Loucy (cell line): ENCODE measurements around the gene GAR1.

Source experiments
- H2AFZ ChIP-seq: fragments of 200-600 bp; sonication (generic); 2 replicates; pipeline ENCODE4 v1.6.0; 2016; ENCODE audit warnings: antibody characterized with exemption, mild to moderate bottlenecking, low read length, moderate library complexity
- H3F3A ChIP-seq: fragments of 200-600 bp; 2 replicates; pipeline ENCODE4 v1.6.0; 2016; ENCODE audit warnings: antibody characterized with exemption, low read depth, mild to moderate bottlenecking
- H3K27me3 ChIP-seq: fragments of 200-600 bp; sonication (generic); 2 replicates; pipeline ENCODE4 v1.6.1; 2014; ENCODE audit warnings: low read length, mild to moderate bottlenecking; ENCODE audit not compliant: insufficient read depth, poor library complexity, severe bottlenecking
- H3K36me3 ChIP-seq: fragments of 200-600 bp; sonication (generic); 2 replicates; pipeline ENCODE4 v1.6.1; 2016; ENCODE audit warnings: low read length; ENCODE audit not compliant: insufficient read depth
- H3K4me1 ChIP-seq: fragments of 200-600 bp; sonication (generic); 2 replicates; pipeline ENCODE4 v1.5.1; 2014; ENCODE audit warnings: low read length, mild to moderate bottlenecking; ENCODE audit not compliant: insufficient read depth, poor library complexity, severe bottlenecking
- H3K4me2 ChIP-seq: fragments of 200-600 bp; sonication (generic); 2 replicates; pipeline ENCODE4 v1.6.0; 2014; ENCODE audit warnings: antibody characterized with exemption, low read length, low read depth, mild to moderate bottlenecking; ENCODE audit not compliant: poor library complexity, severe bottlenecking
- H3K4me3 ChIP-seq: fragments of 200-600 bp; sonication (generic); 2 replicates; pipeline ENCODE4 v1.5.1; 2014; ENCODE audit warnings: low read length, mild to moderate bottlenecking, mixed read lengths; ENCODE audit not compliant: poor library complexity, severe bottlenecking
- H3K79me2 ChIP-seq: fragments of 200-600 bp; sonication (generic); 2 replicates; pipeline ENCODE4 v1.6.1; 2014; ENCODE audit warnings: low read length; ENCODE audit not compliant: insufficient read depth
- H3K9ac ChIP-seq: fragments of 200-600 bp; sonication (generic); 2 replicates; pipeline ENCODE4 v1.6.0; 2014; ENCODE audit warnings: mild to moderate bottlenecking, low read depth, low read length, moderate library complexity; ENCODE audit not compliant: poor library complexity, severe bottlenecking
- H3K9me2 ChIP-seq: fragments of 200-600 bp; sonication (generic); replicated peaks from 2 replicates; pipeline ENCODE4 v1.6.1; 2016; ENCODE audit warnings: low read depth, low read length, mixed read lengths
- H3K9me3 ChIP-seq: fragments of 200-600 bp; sonication (generic); 2 replicates; pipeline ENCODE4 v1.6.1; 2014; ENCODE audit warnings: mild to moderate bottlenecking, antibody characterized with exemption, low read length, low read depth; ENCODE audit not compliant: insufficient read depth
- H4K20me1 ChIP-seq: fragments of 200-600 bp; sonication (generic); 2 replicates; pipeline ENCODE4 v1.6.0; 2014; ENCODE audit warnings: antibody characterized with exemption, low read length, mild to moderate bottlenecking; ENCODE audit not compliant: insufficient read depth, poor library complexity, severe bottlenecking
- EZH2phosphoT487 ChIP-seq: fragments of 200-600 bp; IDR thresholded peaks from 2 replicates; pipeline ENCODE4 v1.6.1; 2018; ENCODE audit warnings: antibody characterized with exemption, mild to moderate bottlenecking, moderate library complexity, borderline replicate concordance
- TF ChIP-seq, protein P1 (sequence below): fragments of 200-600 bp; sonication (generic); conservative IDR thresholded peaks from 2 replicates; pipeline ENCODE4 v1.5.1; 2014; ENCODE audit warnings: mild to moderate bottlenecking, antibody characterized with exemption, low read length

Gene GAR1

DNA sequence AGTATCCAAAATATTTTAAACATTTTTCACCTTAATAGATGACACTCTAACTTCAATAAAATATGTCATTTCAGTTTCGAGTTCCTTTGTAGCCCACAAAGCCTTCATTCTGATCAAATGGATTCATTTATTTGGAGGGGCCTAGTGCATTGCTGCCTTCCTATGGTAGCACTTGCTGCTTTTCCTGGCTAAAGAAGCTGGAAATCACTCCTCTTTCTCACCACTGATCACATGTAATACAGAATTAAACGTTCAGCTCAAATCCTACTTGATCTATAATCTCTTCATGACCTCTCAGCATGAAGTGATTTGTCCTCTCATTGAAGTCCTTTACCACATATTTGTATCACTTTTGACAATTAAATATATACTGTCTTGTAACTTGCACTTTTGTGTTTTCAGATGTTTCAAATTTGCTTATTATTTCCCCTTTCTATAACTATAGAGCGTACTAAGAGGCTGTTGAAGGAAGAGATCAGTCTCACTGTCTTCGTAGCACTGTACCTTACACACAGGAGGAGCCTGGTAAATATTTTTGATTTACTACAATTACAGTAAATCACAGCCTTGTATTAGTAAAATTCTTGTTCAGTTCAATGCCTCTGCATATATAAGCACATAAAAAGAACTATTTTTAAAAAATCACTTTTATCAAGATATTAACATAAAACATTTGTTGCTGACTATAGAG, 14.3 kb upstream of the GAR1 start:
- Histone ChIP-seq H3F3A (no peaks in the 10 kb centered on the region), H4K20me1 (no peaks in the 10 kb centered on the region), H3K4me2 (no peak overlapping the region), H3K9me3 (no peaks in the 10 kb centered on the region), H3K9ac (no peak overlapping the region), H3K4me1 (no peaks in the 10 kb centered on the region), H3K27me3 (no peaks in the 10 kb centered on the region), H3K4me3 (no peak overlapping the region), H3K79me2 (no peaks in the 10 kb centered on the region), H2AFZ (no peak overlapping the region), H3K9me2 (no peaks in the 10 kb centered on the region), H3K36me3 (no peaks in the 10 kb centered on the region)
- no peak for TF ChIP-seq EZH2phosphoT487
- TF ChIP-seq, protein P1, sequence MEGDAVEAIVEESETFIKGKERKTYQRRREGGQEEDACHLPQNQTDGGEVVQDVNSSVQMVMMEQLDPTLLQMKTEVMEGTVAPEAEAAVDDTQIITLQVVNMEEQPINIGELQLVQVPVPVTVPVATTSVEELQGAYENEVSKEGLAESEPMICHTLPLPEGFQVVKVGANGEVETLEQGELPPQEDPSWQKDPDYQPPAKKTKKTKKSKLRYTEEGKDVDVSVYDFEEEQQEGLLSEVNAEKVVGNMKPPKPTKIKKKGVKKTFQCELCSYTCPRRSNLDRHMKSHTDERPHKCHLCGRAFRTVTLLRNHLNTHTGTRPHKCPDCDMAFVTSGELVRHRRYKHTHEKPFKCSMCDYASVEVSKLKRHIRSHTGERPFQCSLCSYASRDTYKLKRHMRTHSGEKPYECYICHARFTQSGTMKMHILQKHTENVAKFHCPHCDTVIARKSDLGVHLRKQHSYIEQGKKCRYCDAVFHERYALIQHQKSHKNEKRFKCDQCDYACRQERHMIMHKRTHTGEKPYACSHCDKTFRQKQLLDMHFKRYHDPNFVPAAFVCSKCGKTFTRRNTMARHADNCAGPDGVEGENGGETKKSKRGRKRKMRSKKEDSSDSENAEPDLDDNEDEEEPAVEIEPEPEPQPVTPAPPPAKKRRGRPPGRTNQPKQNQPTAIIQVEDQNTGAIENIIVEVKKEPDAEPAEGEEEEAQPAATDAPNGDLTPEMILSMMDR: no peak

DNA sequence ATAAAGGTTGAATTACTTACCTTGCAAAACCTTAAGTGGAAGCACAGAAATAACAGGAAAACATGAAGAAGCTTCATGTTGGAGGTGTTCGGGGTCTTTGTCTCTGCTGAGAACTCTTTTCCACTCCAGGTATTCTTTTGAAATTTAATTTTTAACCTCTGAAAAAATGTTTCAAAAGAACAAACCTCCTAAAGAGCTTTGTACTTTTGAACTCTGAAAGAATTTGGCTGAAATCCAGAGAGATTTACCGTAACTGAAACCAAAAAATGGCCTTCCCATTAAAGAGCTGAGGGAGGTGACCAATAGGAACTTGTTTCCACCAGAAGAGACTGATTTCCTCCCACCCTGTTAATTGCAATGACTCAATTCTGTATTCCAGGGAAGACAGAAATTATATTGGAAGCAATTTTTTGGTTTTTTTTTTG, 13.7 kb upstream of the GAR1 start, which contains the start of gene CFI:
TSS of gene CFI (minus strand) at position 105 of the 425 bp plus-strand sequence. CDS start at position 77, 28 bp downstream.
- no peaks in the 10 kb centered on the region for H3K9me2 ChIP-seq
- H3K4me3 ChIP-seq: no peak within 1 kb of the TSS
- H3K9ac ChIP-seq: no peak within 1 kb of the TSS
- H3K36me3 ChIP-seq: no peaks in the 10 kb centered on the region
- H3F3A ChIP-seq: no peaks in the 10 kb centered on the region
- H2AFZ ChIP-seq: peak within 1 kb of the TSS; percentile 1; the same call in 1 of the 2 replicates
- H3K4me1 ChIP-seq: no peaks in the 10 kb centered on the region
- H3K79me2 ChIP-seq: no peaks in the 10 kb centered on the region
- no peak within 1 kb of the TSS for H3K4me2 ChIP-seq
- TF ChIP-seq, protein P1: no peak
- TF ChIP-seq EZH2phosphoT487: no peak
- no peaks in the 10 kb centered on the region for H3K9me3 ChIP-seq
- no peaks in the 10 kb centered on the region for H4K20me1 ChIP-seq
- no peaks in the 10 kb centered on the region for H3K27me3 ChIP-seq

DNA sequence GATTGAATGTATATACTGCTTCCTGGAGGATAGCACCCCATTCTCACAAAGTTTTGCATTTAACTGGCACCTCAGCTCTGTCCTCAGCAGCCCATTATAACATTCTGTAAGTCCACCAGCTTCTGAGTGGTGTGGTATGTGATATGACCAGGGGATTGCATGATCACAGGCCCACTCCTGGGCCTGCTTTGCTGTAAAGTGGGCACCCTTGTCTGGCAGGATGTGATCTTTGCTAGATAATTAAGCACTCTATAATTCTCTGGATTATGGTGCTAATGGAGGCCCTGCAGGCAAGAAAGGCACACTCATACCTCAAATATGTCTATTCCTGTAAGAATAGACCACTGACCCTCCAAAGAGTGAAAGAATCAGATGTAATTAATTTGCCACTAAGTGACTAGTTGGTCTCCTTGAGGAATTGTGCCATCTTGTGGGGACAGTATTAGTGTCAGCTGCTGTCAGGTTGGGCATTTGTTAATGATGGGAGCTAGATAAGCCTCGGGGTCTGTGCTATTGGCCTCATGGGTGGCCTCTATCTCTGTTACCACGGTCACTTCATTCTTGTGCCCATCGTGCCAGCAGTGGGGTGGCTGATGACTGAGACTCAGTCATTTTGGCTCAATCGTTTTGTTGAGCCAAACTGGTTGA, 11.5 kb upstream of the GAR1 start:
- Histone ChIP-seq H3K4me1 (no peaks in the 10 kb centered on the region), H3K79me2 (no peaks in the 10 kb centered on the region), H4K20me1 (no peaks in the 10 kb centered on the region), H3K36me3 (no peaks in the 10 kb centered on the region), H3K4me2 (no peak overlapping the region), H3K9me2 (no peaks in the 10 kb centered on the region), H3F3A (no peaks in the 10 kb centered on the region), H3K27me3 (no peaks in the 10 kb centered on the region), H3K4me3 (no peak overlapping the region), H3K9ac (no peak overlapping the region), H3K9me3 (no peaks in the 10 kb centered on the region), H2AFZ (peak overlapping the region; percentile 47; the same call in 1 of the 2 replicates)
- no peak for TF ChIP-seq EZH2phosphoT487
- TF ChIP-seq, protein P1: peak; percentile 69
